Measurements from ENCODE around the gene CCDC150.
"Not testable (repeated sequence)": the region's sequence is repeated elsewhere in the genome, so short reads cannot be mapped to it uniquely, and the experiment has no call there.

The CCDC150 gene

DNA sequence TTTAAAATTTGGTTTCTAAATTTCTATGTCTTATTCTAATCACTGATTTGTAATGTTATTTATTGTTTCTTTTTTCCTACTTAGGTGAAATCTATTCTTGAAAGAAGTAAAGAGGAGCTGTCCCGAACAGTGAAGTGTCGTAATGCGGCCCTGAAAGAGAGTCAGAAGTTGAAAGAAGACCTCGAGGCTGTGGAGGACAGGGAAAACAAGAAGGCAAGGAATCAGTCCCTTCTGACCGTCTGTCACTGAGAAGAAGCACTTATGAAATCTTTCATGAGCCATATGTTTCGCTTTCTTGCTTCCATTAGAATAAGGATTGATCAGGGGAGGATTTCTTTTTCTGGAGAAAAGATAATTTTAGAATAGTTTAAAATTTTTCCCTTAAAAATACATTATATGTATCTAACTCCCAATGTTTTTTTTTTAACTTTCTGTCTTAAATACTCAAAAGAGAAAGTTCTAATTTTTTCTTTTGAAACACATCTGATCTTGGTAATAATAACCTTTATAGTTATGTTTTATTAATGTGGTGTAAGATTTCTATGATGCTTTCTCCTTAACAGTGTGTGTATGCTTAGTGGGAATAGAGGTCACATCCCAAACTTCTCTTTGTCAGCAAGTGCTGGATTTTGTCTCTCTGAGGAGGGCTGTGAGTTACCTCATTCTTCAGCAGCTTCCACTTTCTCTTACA is 79.0 kb downstream of the CCDC150 start:
- DNase-seq, result no peak

DNA sequence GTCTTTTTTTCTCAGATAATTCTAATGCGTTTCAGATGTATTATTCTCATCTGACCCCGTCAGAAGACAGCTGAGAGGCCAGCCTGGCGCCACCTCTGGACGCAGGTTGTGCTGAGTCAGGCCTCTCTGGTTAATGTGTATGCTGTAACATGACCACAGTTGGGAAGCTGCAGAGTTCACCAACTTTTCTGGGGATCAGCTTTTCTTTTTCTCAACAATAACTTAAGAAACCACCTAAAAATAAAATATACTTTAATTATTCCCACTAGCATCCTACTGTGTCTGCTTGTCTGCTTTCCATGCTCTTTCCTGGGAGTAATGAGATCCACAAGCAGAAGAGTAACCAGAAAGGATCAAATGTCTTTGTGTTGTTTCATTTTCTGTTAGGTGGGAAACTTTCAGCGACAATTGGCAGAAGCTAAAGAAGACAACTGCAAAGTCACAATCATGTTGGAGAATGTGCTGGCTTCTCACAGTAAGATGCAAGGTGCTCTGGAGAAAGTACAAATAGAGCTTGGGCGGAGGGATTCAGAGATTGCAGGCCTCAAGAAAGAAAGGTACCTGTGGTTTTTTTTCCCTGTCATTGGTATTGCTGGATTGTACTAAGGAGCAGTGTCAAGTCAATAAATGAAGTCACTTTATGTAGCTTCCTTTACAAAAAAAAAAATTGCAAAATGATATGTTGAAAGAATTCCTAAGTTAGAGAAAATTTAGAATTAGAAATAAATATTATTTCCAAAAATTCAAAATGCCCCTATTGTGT is 79.8 kb downstream of the CCDC150 start:
- DNase-seq, result no peak

DNA sequence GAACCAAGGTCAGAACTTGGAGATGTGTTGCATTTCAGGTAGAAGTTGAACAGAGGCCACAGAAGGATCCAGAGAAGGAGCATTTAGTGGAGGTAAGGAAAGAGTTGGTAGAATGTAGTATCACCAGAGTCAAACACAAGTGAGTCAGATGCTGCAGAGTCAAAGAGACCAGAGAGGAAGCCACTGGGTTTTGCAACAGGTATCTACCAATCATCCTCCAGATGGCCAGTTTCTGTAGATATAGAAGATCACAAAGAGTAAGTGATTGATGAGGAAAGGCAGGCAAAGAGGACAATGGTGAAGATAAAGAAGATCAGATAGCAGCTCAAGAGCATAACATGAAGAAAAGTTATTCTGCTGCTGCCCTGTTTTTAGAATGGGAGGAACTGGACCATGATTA is 84.1 kb downstream of the CCDC150 start:
- no peak for DNase-seq

DNA sequence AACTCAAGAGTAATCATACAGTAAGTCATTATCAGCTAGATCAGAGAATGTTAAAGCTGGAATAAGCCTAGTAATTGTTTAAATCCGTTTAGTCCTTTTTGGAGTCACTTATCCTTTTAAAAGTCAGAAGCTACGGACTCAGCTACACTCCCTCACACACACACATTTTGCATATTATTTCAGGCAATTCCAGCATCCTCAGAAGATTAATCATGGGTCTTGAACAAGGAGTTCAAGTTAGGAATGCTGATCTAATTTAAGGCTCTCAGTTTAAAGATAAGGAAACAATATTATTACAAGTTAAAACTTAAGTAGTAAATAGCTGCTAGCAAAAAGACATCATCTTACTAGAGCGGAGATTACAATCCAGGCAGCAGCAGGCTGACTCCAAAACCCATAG is 85.7 kb downstream of the CCDC150 start:
- no peak for DNase-seq

DNA sequence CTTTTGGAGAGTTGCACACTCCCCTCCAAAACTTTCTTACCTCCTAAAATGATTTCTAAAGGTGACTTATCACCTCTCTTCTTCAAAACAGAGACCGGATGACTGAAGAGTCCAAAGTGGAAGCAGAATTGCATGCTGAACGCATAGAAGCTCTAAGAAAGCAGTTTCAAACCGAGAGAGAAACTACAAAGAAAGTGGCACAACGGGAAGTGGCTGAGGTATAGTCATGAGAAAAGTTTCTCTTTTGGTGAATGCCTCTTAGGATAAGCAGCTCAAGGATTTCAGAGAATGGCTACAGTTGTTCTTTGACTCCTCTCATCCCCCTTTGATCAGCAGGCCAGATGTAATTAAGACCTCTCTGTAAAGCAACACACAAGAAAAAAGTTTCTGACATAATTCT is 86.4 kb downstream of the CCDC150 start:
- no peak for DNase-seq

DNA sequence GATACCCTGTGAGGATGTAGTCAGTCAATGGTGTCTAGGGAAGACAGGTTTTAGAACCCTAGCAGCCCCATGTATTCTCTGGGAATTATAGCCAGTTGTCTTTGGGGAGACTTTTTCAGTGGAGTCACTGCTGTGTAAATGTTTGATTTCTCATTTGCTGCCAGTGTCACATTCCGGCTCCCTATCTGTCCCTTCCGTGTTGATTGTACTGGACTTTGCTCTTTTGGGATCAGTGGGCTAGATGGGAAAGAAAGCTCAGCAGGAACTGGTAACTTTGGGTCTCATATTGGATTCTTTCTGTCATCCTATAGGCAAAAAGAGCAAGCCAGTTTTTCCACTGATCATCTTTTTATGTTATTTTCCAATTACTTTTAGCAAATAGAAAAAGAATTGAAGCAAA is 89.9 kb downstream of the CCDC150 start:
- no peak for DNase-seq

DNA sequence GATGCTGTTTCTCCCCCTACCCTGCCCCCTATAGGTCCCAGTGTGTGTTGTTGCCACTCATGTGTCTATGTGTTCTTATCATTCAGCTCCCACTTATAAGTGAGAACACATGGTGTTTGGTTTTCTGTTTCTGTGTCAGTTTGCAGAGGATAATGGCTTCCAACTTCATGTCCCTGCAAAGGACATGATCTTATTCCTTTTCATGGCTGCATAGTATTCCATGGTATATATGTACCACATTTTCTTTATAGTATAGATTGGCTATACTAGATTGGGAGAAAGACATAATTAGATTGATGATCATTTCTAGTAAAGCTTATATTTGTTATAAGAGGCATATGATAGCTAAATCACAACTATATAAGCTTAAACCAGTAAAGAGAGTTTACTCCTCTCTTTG is 97.1 kb downstream of the CCDC150 start:
- not testable (repeated sequence) for DNase-seq

DNA sequence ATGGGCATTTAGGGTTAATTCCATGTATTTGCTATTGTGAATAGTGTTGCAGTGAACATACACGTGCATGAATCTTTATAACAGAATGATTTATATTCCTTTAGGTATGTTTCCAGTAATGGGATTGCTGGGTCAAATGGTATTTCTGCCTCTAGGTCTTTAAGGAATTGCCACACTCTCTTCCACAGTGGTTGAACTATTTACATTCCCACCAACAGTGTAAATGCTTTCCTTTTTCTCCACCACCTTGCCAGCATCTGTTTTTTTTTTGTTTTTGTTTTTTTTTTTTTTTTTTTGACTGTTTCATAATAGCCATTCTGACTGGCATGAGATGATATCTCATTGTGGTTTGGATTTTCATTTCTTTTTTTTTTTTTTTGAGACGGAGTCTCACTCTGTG is 97.5 kb downstream of the CCDC150 start:
- no peak for DNase-seq

DNA sequence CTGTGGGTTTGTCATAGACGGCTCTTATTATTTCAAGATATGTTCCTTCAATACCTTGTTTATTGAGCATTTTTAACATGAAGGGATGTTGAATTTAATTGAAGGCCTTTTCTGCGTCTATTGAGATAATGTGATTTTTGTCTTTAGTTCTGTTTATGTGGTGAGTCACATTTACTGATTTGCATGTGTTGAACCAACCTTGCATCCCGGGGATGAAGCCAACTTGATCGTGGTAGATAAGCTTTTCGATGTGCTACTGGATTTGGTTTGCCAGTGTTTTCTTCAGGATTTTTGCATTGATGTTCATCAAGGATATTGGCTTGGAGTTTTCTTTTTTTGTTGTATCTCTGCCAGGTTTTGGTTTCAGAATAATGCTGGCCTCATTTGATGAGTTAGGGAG is 99.5 kb downstream of the CCDC150 start:
- no peak for DNase-seq

DNA sequence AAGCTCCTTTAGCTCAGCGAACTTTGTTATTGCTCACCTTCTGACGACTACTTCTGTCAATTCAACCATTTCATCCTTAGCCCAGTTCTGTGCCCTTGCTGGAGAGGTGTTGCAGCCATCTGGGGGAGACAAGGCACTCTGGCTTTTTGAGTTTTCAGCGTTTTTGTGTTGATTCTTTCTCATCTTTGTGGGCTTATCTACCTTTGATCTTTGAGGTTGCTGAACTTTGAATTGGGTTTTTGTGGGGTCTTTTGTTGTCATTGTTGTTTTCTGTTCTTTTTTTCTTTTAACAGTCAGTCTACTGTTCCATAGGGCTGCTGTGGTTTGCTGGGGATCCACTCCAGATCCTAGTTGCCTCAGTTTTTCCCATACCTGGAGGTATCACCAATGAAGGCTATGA is 102.7 kb downstream of the CCDC150 start:
- DNase-seq, result no peak

DNA sequence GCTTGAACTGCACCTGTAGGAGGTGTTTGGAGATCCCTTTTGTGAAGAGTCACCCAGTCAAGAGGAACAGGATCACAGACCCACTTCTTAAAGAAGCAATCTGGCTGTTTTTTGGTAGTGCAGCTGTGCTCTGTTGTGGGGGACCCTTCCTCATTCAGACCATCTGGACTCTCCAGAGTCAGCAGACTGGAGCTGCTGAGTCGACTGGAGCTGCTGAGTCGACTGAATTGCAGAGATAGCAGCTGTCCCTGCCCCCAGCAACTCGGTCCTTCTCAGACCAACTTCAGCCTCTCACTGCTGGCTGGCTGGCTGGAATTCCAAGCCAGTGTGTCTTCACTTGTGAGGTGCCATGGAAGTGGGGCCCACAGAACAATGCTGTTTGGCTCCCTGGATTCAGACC is 103.2 kb downstream of the CCDC150 start:
- no peak for DNase-seq

DNA sequence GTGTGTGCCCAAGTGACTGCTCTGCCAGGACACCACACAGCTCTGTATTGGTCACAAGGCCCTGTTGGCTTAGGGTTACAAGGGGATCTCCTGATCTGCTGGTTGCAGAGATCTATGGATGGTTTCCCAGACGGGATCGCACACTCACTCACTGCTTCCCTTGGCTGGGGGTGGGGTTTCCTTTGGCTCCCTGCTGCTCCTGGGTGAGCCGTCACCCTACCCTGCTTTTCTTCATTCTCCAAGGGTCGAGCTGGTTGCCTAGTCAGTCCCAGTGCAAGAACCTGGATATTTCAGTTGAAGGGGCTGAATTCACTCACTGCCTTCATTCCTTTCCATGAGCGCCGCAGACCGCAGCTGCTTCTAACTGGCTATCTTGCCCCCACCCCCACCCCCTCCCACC is 103.7 kb downstream of the CCDC150 start:
- no peak for DNase-seq

DNA sequence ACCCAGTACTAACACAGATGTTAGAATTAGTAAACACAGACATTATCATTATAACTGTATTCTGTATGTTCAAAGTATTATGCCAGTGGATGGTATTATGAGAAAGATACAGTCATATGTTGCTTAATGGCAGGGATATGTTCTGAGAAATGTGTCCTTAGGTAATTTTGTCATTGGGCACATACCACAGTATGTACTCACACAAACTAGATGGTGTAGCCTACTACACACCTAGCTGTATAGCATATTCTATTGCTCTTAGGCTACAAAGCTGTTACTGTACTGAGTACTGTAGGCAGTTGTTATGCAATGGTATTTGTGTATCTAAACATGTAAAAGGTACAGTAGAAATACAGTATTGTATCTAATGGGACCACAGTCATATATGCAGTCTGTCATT is 106.2 kb downstream of the CCDC150 start:
- no peak for DNase-seq

DNA sequence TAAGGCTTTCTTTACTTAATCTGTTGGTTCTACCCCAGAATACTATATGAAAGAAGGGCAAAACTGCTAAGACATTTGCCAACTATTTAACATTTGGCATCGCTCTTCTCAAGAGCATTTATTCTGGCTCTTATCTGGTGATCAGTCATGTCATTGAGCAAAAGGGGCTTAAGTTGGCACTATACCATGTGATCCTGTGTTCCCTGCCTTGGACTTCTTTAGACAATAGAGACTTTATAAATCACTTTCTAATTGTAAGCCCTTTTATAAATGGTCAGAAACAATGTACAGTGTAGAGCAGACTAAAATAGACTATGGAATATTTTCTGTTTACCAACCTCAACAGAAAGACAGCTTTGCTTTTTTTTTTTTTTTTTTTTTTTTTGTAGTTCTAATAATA is 107.9 kb downstream of the CCDC150 start:
- no peak for DNase-seq

DNA sequence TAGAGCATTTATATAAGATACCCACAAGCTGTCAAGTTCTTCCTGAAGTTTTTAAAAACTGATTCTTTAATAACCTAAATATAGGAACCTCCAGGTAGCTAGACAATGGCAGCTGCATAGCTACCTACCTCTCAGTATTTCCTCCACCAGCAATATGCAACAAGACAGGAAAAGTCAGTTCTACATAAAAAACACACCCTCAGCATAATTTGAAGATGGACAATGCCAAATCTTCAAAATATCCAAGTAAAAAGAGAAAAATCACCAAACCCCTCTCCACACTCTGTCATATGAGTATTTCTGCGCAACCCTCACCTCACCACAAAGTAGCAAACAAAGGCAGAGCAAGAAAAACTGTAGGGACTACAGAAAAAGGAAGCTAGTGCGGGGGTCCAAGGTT is 108.6 kb downstream of the CCDC150 start:
- no peak for DNase-seq

DNA sequence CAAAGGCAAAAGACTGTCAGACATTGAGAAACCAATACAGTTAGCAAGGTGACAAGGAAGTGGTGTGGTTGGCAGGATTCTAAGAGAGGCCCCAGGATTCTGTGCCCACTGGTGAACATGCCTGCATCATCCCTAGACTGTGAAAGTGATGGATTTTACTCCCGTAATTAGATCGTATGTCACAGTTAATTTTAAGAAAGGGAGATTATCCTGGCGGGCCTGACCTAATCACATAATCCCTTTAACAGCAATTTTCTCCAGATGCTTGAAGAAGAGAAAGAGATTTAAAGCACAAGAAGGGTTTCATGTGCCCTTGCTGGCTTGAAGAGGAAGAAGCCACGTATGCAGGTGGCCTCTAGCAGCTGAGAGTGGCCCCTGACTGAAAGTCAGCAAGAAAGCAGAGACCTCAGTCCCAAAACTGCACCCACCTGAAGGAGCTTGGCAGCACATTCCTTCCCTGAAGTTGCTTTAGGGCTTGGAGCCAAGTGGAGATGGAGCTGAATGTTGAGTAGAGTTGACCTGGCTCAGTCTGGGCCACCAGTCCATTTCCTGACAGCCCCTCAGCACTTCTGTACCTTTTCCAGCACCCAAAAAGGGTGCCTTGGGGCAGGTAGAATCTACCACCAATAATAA is 110.9 kb downstream of the CCDC150 start:
- DNase-seq, result no peak

DNA sequence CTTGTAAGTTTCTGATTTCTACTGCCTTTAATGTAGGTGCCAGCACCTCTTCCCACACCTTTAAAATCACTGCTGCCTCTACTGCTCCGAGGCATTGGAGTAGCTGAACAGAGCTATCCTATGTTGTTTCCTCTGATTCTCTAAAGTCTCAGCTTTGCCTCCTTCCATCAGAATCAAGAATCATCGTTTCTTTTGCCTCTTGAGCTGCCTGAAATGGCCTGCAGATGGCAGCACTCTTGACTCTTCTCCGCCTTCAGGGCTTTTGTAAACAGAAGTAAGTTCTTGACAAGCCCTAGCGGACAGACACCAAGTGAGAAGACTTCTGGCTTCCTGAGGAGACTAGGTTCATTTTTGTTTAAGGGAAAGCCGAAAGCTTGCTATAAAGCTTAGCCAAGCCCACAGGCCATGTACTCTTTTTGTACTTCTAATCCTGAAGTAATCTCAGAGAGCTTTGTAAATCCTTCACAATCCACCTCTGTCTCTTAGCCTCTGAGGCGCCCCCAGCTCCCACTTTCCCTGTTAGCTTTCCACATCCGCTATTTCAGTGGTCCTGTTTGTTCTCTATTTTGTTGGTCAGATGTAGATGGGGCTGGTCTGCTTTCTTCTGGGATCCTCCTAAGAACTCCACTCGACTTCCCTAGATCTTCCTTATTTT is 111.6 kb downstream of the CCDC150 start:
- DNase-seq, result peak in 3 of 4 experiments; percentile 9 to 42 (median 11)

DNA sequence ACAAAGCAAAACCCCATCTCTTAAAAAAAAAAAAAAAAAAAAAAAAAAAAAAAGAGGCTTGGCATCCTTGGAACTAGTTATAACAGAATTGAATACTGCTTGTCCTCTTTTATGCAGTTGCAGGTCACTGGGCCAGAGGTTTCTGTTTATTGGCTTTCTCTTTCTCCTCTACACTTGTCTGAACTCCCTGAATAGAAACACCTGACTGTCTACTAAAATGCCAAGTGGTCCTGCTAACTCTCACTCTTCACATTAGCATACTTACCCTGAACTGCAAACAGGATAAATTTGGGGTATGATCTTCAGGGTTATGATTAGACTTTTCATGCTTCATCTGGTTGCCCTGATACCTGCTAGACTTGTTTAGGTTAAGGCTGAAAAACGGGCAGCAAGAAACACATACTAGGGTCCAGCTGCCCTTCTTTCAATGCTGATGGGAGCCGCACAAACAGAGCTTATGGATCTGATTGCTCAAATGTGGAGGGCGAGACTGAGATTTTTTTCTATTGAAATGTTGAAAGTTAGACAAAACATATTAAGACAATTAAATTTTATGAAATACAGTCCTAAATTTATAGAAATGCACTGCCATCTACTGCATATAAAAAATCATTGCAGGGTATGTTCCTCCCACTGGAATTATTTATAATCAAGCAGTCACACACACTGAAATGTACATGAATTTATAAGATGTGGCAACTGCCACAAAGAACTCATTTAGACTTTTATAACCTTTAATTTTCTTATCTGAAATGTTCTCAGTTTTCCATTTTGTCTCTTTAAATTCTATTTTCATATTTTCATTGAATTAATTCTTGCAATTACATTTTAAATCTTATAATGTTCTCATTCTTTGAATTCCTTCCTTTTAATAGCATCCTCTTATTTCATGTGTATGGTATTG is 119.2 kb downstream of the CCDC150 start:
- no peak for DNase-seq

DNA sequence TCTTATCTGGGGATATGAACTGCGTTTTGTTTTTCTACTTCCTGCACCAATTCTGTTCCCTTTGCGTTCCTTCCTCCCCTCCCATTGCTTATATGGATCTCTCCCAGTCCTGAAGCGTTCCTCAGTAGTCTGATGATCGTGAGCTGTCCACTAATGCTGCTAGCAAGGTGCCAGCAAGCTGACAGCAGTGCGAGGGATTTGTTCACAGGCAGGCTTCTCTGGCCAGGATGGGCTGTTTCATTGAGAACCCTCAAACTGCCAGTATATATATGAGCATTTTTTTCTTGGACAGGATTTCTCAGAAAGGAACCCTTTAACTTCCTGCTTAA is 119.8 kb downstream of the CCDC150 start:
- DNase-seq, result no peak

DNA sequence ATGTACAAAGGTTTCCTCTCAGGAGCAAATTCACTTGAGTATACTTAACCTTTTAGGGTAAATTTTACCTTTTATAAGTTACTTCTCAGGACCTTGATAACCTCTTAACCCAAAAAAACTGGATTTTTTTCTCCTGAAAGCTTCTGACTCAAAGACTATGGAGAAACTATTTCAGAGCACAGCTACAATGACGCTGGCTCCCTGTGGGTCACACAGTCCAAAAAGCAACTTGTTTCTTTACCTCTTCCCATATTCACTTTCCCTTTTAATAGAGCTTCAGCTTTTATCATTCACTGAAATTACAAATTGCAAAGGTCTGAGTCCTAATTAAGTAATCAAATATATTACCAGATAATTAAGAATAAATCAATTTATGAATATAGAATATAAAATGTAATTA is 127.6 kb downstream of the CCDC150 start:
- DNase-seq, result no peak

Data from activated naive CD4-positive, alpha-beta T cell (primary cell).